Kidney (tissue), 14 donors: Measurements from ENCODE around the gene MAML3. TPM values are rescaled to one million over a fixed set of nuclear protein-coding genes. Genes with fewer than 3 reads are reported as not detected.

ENCODE experiments used
- DNase-seq, 5 donors: peaks; one replicate each; pipeline ENCODE4 v3.0.0-alpha.2; 2013 to 2020
- FAIRE-seq: peaks from 2 replicates; lab custom pipeline; 2012; peaks lifted over from hg19 to GRCh38; lab: Jason Lieb, UNC
- H3K27ac ChIP-seq, 2 donors: one replicate each; pipeline ENCODE4 v1.7.0; 2013; ENCODE audit warnings: low read depth in 2 of 2, low read length in 2 of 2, inconsistent platforms in 1 of 2
- H3K27me3 ChIP-seq: one replicate; pipeline ENCODE4 v1.7.1; 2013; ENCODE audit warnings: low read length, inconsistent platforms; ENCODE audit not compliant: control insufficient read depth, insufficient read depth
- H3K36me3 ChIP-seq, 3 donors: one replicate each; pipeline versions ENCODE4 v1.7.0 to v1.7.1; 2013; ENCODE audit warnings: low read length in 3 of 3, control low read depth in 1 of 3, inconsistent platforms in 1 of 3; ENCODE audit not compliant: insufficient read depth in 3 of 3, control insufficient read depth in 2 of 3
- H3K4me1 ChIP-seq, 3 donors: one replicate each; pipeline versions ENCODE4 v1.7.0 to v1.7.1; 2013; ENCODE audit warnings: low read length in 3 of 3, inconsistent platforms in 1 of 3, low read depth in 1 of 3; ENCODE audit not compliant: control insufficient read depth in 2 of 3, insufficient read depth in 2 of 3
- H3K4me3 ChIP-seq, 3 donors: one replicate each; pipeline versions ENCODE4 v1.7.0 to v1.8.1; 2013; ENCODE audit warnings: low read length in 3 of 3, control low read depth in 1 of 3, inconsistent platforms in 1 of 3
- H3K9ac ChIP-seq, 3 donors: one replicate each; pipeline versions ENCODE4 v1.7.0 to v1.7.1; 2013; ENCODE audit warnings: low read length in 3 of 3, control low read depth in 1 of 3, inconsistent platforms in 1 of 3
- H3K9me3 ChIP-seq, 3 donors: one replicate each; pipeline versions ENCODE4 v1.7.0 to v1.7.1; 2013; ENCODE audit warnings: low read length in 3 of 3, control low read depth in 1 of 3, inconsistent platforms in 1 of 3; ENCODE audit not compliant: control insufficient read depth in 2 of 3, insufficient read depth in 1 of 3
- CTCF ChIP-seq: IDR thresholded peaks from 3 replicates; pipeline ENCODE4 v1.5.1; 2012; ENCODE audit warnings: mild to moderate bottlenecking, moderate library complexity, borderline replicate concordance; ENCODE audit not compliant: insufficient read depth; ENCODE audit errors: extremely low read depth
- intact Hi-C: fragments of 100-400 bp; cut with DNase I; formaldehyde crosslinking; loops from one replicate; pipeline ENCODE4 v1.11.1; 2022
- polyA plus RNA-seq: library from polyadenylated mRNA; stranded (reverse); fragments of 350-450 nt; fragmentation: Illumina TruSeq; extraction: RNeasy Lipid Tissue Mini Kit (QIAGEN cat#74804); gene quantifications from one replicate; pipeline ENCODE4 v1.2.3, GENCODE V29; 2014; ENCODE audit warnings: low read depth, low replicate concordance; ENCODE audit not compliant: insufficient read depth
- total RNA-seq: library from RNA; stranded (reverse); fragmentation: NEBNext Ultra II Directional; extraction: Animal tissue kit (Norgen Biotek cat#: 25700); gene quantifications from one replicate; pipeline ENCODE4 v1.2.1, GENCODE V29; 2021
- donor health status: control.
- donor health status: control.
- donor health status: control.
- donor health status: control.
- donor health status: control.
- donor health status: DM: yes; HTN: yes; CAD: no.
- donor health status: Normal renal cell carcinoma (clear cell type).

Gene MAML3
- total and polyA plus RNA-seq, 2 donors from 2014 or later, result 1.4 to 10.4 TPM

DNA sequence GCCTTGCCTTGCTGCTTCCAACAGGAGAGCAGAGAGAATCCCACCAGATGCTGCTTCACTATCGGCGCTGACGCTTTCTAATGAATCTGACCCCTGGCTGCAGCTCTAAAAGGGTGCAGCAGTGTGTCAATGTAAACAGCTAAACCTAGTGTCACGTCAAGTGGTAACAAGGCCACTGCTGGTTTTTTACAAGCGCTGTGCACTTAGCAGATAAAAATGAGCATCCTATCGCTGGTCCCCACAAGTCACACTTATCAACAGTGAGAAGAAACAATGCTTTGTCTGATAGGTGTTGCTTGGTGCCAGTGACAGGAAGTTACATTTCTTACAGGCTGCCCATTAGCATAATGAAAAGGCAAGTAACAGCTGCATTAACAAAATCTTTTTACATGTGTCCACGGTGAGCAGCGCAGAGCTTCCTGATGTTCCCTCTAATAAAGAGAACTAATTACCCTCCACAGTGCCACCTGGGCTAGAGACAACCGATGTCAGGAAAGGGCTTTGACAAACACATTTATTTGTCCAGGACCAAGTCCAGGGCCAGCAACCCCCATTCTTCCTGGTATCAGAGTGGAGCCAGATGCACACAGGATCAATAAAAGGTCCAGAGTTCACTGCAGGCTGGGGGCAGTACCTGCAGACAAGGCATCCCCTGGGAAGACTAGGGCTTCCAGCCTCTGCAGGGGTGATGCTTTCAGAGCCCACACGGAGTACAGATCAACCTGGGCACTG lies 312.4 kb downstream of the MAML3 start:
- intact Hi-C loops, result no loop called here
- DNase-seq (peak in 1 of 5 donors; percentile 37), FAIRE-seq (no peak)
- H3K4me1 ChIP-seq, result no peaks in the 10 kb centered on the region
- no peaks in the 10 kb centered on the region for H3K9me3 ChIP-seq
- H3K27me3 ChIP-seq, result no peaks in the 10 kb centered on the region
- no peak for TF ChIP-seq CTCF
- H3K4me3 ChIP-seq, result no peak overlapping the region
- H3K36me3 ChIP-seq, result no peaks in the 10 kb centered on the region
- no peak overlapping the region for H3K9ac ChIP-seq
- no peak overlapping the region for H3K27ac ChIP-seq

GRCh38 chr4:139840773-139841172 lies 313.2 kb downstream of the MAML3 start:
- Histone ChIP-seq H3K4me1 (peaks cover 0 to 3% (median 0%) of the 10 kb centered on the region in 3 donors), H3K9me3 (no peaks in the 10 kb centered on the region), H3K4me3 (no peak overlapping the region), H3K27me3 (no peaks in the 10 kb centered on the region), H3K9ac (no peak overlapping the region), H3K36me3 (no peaks in the 10 kb centered on the region), H3K27ac (no peak overlapping the region)
- FAIRE-seq (no peak), DNase-seq (no peak)
- TF ChIP-seq CTCF, result no peak
- intact Hi-C loops, result no loop called here

DNA sequence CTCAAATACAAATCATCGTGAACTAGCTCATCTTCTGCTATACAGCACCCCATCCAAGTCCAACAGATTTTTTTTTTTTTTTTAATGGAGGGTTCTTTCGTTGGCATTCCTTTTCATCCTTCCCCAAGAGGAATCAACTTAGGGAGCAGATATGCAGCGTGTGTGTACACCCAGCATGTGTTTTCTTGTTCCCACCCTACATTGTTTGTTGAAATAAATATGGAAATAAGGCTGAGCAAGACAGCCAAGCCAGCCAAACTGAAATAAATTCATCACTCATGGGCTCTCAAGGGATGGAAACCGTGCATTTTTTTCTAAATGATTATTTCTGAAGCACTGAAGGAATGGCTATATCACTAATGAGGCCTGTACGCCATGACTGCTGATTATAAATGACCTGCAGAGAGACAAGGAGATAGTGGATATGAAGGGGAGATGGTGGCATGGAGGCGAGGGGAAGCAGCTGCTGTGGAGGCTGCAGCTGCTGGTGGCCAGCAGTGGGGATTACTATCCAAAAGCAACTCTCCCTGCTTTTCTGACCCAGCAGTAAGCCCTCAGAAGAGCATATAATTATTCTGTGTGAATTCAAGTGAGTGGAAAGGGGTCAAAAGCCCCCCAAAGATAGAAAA lies 314.5 kb downstream of the MAML3 start:
- Histone ChIP-seq H3K4me3 (no peak overlapping the region), H3K9me3 (no peaks in the 10 kb centered on the region), H3K4me1 (peaks cover 0 to 8% (median 6%) of the 10 kb centered on the region in 3 donors), H3K36me3 (no peaks in the 10 kb centered on the region), H3K27ac (no peak overlapping the region), H3K27me3 (no peaks in the 10 kb centered on the region), H3K9ac (no peak overlapping the region)
- DNase-seq (no peak), FAIRE-seq (no peak)
- intact Hi-C loops, result no loop called here
- TF ChIP-seq CTCF, result no peak
